HG02973 (cell line): ENCODE data around the gene HSPG2.
"Not testable (repeated sequence)": the region's sequence is repeated elsewhere in the genome, so short reads cannot be mapped to it uniquely, and the experiment has no call there.

ENCODE experiments used
- ATAC-seq: cut with Tn5 transposase; IDR thresholded peaks from one replicate; pipeline ENCODE4 v1.9.1; 2021; ENCODE audit warnings: moderate library complexity; ENCODE audit not compliant: unreplicated experiment

Gene HSPG2

DNA sequence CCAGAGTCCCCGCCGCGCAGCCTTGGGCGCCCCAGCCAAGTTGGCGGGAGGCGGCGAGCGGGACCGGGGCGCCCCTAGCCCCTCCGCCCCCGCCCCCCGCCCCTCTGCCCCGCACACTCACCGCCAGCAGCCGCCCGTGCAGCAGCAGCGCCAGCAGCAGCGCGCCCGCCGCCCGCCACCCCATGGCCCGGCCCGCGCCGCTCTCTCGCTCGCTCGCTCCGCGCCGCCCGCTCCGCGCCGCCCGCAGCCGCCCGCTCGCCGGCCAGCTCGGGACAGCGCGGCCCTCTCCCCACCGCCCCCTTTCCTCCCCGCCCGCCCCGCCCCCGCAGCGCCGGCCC is at the start of gene HSPG2:
Gene HSPG2 (minus strand): TSS at position 277 of the 338 bp plus-strand sequence. CDS start 93 bp downstream, at position 184.
- no peak for ATAC-seq

DNA sequence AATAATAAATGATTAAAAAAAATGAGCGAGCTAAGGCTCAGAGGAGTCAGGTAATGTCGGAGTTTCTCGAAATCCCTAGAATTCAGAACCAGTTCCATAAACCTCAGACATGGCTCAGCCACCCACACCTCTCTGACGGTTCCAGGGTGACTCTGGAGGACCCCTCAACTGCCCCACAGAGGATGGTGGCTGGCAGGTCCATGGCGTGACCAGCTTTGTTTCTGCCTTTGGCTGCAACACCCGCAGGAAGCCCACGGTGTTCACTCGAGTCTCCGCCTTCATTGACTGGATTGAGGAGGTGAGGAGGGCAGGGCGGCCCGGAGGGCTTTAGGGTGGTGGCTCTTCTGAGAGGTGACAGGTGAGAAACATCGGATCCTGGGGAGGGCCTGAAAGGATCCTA is 49.3 kb upstream of the HSPG2 start:
- ATAC-seq: not testable (repeated sequence)

GRCh38 chr1:21985893-21986292 is 48.8 kb upstream of the HSPG2 start:
- ATAC-seq: not testable (repeated sequence)

- not testable (repeated sequence) for ATAC-seq
Measured at GRCh38 chr1:21983539-21983938, 46.4 kb upstream of the HSPG2 start.

GRCh38 chr1:21982122-21982521 is 45.0 kb upstream of the HSPG2 start:
- not testable (repeated sequence) for ATAC-seq

- ATAC-seq: not testable (repeated sequence)
Measured at GRCh38 chr1:21981253-21981652, 44.1 kb upstream of the HSPG2 start.

DNA sequence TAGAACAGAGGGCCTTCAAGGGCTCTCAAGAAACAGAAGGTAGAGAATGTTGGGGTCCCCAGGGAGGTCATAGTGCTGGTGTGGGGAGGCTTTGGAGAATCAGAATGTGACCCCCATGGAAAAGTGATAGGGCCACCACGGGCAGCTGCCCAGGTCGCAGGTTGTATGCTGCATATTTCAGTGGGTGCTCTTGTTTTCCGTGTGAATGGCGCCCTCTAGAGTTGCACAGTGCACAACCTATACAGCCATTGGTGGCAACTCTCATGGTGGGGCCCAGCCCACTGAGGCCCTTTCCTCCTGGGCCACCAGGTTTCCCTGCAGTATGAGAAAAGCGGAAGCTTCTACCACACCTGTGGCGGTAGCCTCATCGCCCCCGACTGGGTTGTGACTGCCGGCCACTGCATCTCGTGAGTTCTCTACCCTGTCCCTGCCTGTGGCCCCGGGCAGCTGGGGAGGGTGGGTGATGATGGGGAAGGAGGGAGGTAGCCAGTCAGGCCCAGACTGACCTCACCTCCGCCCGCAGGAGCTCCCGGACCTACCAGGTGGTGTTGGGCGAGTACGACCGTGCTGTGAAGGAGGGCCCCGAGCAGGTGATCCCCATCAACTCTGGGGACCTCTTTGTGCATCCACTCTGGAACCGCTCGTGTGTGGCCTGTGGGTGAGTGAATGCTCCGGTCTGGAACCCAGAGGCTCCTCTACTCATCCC is 43.6 kb upstream of the HSPG2 start:
- ATAC-seq: not testable (repeated sequence)

- not testable (repeated sequence) for ATAC-seq
Measured at GRCh38 chr1:21978209-21978608, 41.1 kb upstream of the HSPG2 start.

GRCh38 chr1:21976703-21977239 is 39.7 kb upstream of the HSPG2 start, which contains the start of gene CELA3B:
Gene CELA3B (plus strand): TSS chr1:21977022. CDS start chr1:21977040, 18 bp downstream.
- ATAC-seq: not testable (repeated sequence)

GRCh38 chr1:21975296-21975695 is 38.2 kb upstream of the HSPG2 start:
- not testable (repeated sequence) for ATAC-seq

GRCh38 chr1:21974699-21975098 is 37.6 kb upstream of the HSPG2 start:
- ATAC-seq: not testable (repeated sequence)

- not testable (repeated sequence) for ATAC-seq
Measured at GRCh38 chr1:21973948-21974347, 36.8 kb upstream of the HSPG2 start.

DNA sequence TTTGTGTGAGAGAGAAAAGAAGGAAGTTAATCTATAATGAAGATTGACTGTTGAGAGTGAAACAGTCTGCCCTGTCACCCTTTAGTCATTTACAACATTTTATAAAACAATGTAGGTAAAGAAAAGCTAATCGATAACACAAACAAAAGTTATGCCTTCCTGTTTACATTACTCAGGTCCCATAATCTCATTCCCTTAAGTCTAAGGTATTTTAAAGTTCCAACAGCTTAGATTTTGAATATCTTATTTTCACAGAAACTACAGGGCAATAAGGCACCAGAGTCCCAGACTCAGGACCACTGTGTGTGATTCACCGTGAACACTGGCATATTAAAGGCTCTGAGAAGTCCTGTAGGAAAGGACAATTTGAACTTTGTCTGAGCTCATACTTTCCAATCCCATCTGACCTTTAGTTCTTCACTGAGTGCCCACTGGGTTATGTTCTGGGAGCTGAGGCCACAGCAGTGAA is 35.9 kb upstream of the HSPG2 start:
- ATAC-seq: not testable (repeated sequence)

DNA sequence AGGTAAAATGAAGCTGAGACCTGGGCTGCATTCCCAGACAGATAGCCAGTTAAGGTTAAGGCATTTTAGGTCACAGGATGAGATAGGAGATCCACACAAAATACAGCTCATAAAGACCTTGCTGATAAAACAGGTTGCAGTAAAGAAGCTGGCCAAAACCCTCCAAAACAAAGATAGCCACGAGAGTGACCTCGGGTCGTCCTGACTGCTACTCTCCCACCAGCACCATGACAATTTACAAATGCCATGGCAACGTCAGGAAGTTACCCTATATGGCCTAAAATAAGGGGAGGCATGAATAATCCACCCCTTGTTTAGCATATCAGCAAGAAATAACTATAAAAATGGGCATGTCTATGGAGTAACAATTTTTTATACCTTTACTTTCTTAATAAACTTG is 33.4 kb upstream of the HSPG2 start:
- ATAC-seq: not testable (repeated sequence)

GRCh38 chr1:21969066-21969465 is 32.0 kb upstream of the HSPG2 start:
- ATAC-seq: not testable (repeated sequence)

DNA sequence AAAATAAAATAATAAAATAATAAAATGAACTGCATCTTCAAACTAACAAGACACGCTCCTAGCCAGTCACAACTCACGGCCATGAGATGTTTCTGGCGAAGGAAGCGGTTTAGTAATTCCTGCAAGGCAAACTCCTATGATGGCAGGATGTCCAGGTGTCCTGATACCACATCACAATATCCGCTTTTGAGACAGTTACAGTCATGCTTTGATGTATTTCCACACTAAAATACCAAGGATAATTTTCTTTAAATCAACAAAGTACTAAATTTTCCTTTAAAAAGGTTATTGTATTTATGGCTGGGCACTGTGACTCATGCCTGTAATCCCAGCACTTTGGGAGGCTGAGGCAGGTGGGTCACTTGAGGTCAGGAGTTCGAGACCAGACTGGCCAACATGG is 30.1 kb upstream of the HSPG2 start:
- not testable (repeated sequence) for ATAC-seq

DNA sequence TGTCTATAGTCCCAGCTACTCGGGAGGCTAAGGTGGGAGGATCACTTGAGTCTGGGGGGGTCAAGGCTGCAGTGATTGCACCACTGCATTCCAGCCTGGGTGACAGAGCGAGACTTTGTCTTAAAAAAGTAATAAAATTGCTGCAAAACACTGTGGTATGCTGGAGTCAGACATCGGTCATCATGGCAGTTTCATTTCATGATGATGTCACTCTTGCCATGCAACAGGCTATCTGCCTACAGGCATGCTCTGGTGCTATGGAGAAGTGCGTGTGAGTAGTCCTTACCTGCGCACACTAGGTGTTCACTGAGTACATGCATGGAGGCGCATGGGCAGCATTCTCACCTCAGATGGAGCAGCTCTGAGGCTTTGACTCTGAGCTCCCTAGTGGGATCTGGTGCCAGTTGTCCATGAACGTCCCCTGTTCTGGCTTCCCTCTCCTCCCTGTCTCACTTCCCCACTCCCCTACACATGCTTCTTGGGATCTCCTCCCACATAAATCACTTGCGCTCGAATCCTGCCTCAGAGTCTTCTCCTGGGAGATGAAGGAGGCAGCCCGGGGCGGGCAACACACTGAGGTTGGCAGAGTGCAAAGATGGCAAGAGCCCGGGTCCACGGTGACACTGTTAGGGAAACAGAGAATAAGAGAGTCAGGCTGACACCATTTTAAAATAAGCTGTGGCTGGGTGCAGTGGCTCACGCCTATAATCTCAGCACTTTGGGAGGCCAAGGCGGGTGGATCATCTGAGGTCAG is 29.3 kb upstream of the HSPG2 start:
- ATAC-seq: no peak

GRCh38 chr1:21963477-21964217 is 26.5 kb upstream of the HSPG2 start:
- no peak for ATAC-seq

DNA sequence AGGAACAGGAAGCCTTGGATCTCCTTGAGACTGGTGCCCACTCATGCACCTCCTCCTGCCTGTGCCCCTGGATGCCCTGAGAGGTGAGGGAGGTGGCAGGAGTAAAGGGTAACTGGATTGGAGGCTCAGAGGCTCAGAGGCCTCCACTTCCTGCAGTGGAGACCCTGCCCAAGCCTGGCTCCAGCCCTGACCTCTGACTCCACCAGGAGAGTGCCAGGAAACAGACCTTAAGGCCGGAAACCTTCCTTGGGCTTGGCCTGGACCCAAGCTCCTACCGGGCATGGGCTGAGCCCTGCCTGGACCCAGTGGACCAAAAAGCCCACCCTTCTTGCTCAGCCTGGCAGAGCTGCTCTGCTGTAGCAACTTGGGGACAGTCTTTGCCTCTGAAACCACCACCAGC is 24.7 kb upstream of the HSPG2 start:
- no peak for ATAC-seq

DNA sequence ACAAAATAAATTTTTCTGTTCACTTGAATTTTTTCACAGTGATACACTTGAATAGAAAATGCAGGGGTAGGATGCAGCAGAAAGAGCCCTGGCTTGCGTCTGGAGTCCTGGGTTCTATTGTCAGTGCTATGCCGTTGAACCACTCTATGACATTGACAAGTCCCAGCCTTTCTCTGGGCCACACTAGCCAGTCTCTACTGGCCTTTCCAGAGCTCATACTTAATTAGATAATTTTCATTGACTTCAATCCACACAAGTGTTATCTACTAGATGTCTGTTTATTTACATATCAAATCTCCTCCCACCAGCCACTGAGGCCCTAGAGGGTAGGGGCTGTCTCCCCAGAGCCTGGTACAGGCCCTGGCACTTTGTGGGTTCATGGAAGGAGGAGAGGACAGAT is 24.2 kb upstream of the HSPG2 start:
- no peak for ATAC-seq
